Astrocyte (in vitro differentiated cells and primary cell): ENCODE results near the gene SNX30. TPM values are rescaled to one million over a fixed set of nuclear protein-coding genes. Genes with fewer than 3 reads are reported as not detected.

Experiments
- DNase-seq: peaks from one replicate; pipeline ENCODE4 v3.0.0-alpha.2; 2010; ENCODE audit warnings: low read depth
- FAIRE-seq: peaks from 2 replicates; lab custom pipeline; 2011; peaks lifted over from hg19 to GRCh38; lab: Jason Lieb, UNC
- H2AFZ ChIP-seq: 2 replicates; pipeline ENCODE4 v1.6.0; 2012; ENCODE audit warnings: low read depth, low read length, inconsistent platforms
- H3K27ac ChIP-seq: 2 replicates; pipeline ENCODE4 v1.5.1; 2011; ENCODE audit warnings: low read depth, low read length, inconsistent platforms
- H3K27me3 ChIP-seq: 2 replicates; pipeline ENCODE4 v1.6.0; 2011; ENCODE audit warnings: low read length, inconsistent platforms; ENCODE audit not compliant: insufficient read depth
- H3K36me3 ChIP-seq: 2 replicates; pipeline ENCODE4 v1.5.1; 2011; ENCODE audit warnings: low read length, inconsistent platforms; ENCODE audit not compliant: insufficient read depth
- H3K4me1 ChIP-seq: 2 replicates; pipeline ENCODE4 v1.5.1; 2011; ENCODE audit warnings: low read length, inconsistent platforms; ENCODE audit not compliant: insufficient read depth
- H3K4me2 ChIP-seq: 2 replicates; pipeline ENCODE4 v1.6.0; 2012; ENCODE audit warnings: low read length, inconsistent platforms
- H3K4me3 ChIP-seq: 2 replicates; pipeline ENCODE4 v1.5.1; 2011; ENCODE audit warnings: low read depth, mild to moderate bottlenecking, low read length, inconsistent platforms; ENCODE audit not compliant: insufficient read depth
- H3K79me2 ChIP-seq: 2 replicates; pipeline ENCODE4 v1.6.0; 2012; ENCODE audit warnings: mild to moderate bottlenecking, low read length, inconsistent platforms; ENCODE audit not compliant: insufficient read depth
- H3K9ac ChIP-seq: 2 replicates; pipeline ENCODE4 v1.6.0; 2012; ENCODE audit warnings: mild to moderate bottlenecking, low read length, inconsistent platforms
- H3K9me3 ChIP-seq: 2 replicates; pipeline ENCODE4 v1.5.1; 2012; ENCODE audit warnings: low read depth, mild to moderate bottlenecking, low read length, inconsistent platforms; ENCODE audit not compliant: insufficient read depth
- H4K20me1 ChIP-seq: 2 replicates; pipeline ENCODE4 v1.6.0; 2012; ENCODE audit warnings: low read length, inconsistent platforms; ENCODE audit not compliant: insufficient read depth
- H3K27ac Mint-ChIP-seq: one replicate; pipeline ENCODE4 v1.8.0; 2021; ENCODE audit warnings: mild to moderate bottlenecking, mixed read lengths; ENCODE audit not compliant: unreplicated experiment
- H3K27me3 Mint-ChIP-seq: one replicate; pipeline ENCODE4 v1.8.0; 2021; ENCODE audit warnings: low read depth, mixed read lengths; ENCODE audit not compliant: unreplicated experiment
- H3K36me3 Mint-ChIP-seq: one replicate; pipeline ENCODE4 v1.8.0; 2021; ENCODE audit warnings: low read depth, mixed read lengths; ENCODE audit not compliant: unreplicated experiment
- H3K4me1 Mint-ChIP-seq: one replicate; pipeline ENCODE4 v1.8.0; 2021; ENCODE audit warnings: low read depth, mixed read lengths; ENCODE audit not compliant: unreplicated experiment
- H3K4me3 Mint-ChIP-seq: one replicate; pipeline ENCODE4 v1.8.0; 2021; ENCODE audit warnings: mild to moderate bottlenecking, moderate library complexity, mixed read lengths; ENCODE audit not compliant: unreplicated experiment
- H3K9me3 Mint-ChIP-seq: one replicate; pipeline ENCODE4 v1.8.0; 2021; ENCODE audit warnings: mild to moderate bottlenecking, mixed read lengths; ENCODE audit not compliant: unreplicated experiment
- EZH2 ChIP-seq: IDR thresholded peaks from 2 replicates; pipeline ENCODE4 v1.6.1; 2012; ENCODE audit warnings: mild to moderate bottlenecking, low read length, inconsistent platforms; ENCODE audit not compliant: insufficient read depth
- total RNA-seq: library from RNA; stranded (reverse); gene quantifications from 2 replicates; pipeline ENCODE4 v1.2.1, GENCODE V29; 2021
- TF ChIP-seq, protein P1 (sequence below): IDR thresholded peaks from 2 replicates; pipeline ENCODE4 v1.5.1; 2011; ENCODE audit warnings: low read depth, mild to moderate bottlenecking, inconsistent platforms, low read length, moderate library complexity; ENCODE audit not compliant: insufficient read depth

SNX30 gene
- total RNA-seq, 1 donor from 2014 or later, result 12.8 TPM

DNA sequence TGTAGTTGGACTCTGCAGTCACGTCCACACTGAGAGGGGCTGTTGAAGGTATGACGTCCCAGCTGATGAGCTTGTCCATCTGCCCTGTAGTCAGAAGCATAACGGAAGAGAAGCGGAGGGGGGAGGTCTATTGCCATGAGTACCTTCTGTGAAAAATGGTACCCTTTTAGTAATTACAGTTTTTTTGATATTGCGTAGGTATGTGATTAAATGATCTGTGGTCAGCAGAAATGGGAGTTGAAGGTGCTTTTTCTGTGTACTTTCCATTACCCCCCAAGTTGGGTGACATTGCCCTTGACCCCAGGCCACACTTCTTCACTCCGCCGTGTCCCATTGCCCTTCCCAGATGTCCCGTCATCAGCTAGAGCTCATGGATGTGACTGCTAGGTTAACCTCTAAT lies 45.9 kb downstream of the SNX30 start:
- Histone ChIP-seq H3K36me3 (no peaks in the 10 kb centered on the region), H3K4me3 (no peak overlapping the region), H3K27me3 (no peaks in the 10 kb centered on the region), H3K79me2 (peaks cover 17% of the 10 kb centered on the region), H3K9me3 (no peaks in the 10 kb centered on the region), H3K27ac (no peak overlapping the region), H4K20me1 (peaks cover 23% of the 10 kb centered on the region), H3K9ac (no peak overlapping the region), H2AFZ (no peak overlapping the region), H3K4me2 (no peak overlapping the region), H3K4me1 (no peaks in the 10 kb centered on the region)
- Mint-ChIP-seq H3K36me3 (no peaks in the 10 kb centered on the region), H3K27ac (no peak overlapping the region), H3K9me3 (no peaks in the 10 kb centered on the region), H3K4me1 (peaks cover 5% of the 10 kb centered on the region), H3K4me3 (no peak overlapping the region), H3K27me3 (no peaks in the 10 kb centered on the region)
- DNase-seq (no peak), FAIRE-seq (no peak)
- TF ChIP-seq, protein P1, sequence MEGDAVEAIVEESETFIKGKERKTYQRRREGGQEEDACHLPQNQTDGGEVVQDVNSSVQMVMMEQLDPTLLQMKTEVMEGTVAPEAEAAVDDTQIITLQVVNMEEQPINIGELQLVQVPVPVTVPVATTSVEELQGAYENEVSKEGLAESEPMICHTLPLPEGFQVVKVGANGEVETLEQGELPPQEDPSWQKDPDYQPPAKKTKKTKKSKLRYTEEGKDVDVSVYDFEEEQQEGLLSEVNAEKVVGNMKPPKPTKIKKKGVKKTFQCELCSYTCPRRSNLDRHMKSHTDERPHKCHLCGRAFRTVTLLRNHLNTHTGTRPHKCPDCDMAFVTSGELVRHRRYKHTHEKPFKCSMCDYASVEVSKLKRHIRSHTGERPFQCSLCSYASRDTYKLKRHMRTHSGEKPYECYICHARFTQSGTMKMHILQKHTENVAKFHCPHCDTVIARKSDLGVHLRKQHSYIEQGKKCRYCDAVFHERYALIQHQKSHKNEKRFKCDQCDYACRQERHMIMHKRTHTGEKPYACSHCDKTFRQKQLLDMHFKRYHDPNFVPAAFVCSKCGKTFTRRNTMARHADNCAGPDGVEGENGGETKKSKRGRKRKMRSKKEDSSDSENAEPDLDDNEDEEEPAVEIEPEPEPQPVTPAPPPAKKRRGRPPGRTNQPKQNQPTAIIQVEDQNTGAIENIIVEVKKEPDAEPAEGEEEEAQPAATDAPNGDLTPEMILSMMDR, result no peak
- TF ChIP-seq EZH2, result no peak

DNA sequence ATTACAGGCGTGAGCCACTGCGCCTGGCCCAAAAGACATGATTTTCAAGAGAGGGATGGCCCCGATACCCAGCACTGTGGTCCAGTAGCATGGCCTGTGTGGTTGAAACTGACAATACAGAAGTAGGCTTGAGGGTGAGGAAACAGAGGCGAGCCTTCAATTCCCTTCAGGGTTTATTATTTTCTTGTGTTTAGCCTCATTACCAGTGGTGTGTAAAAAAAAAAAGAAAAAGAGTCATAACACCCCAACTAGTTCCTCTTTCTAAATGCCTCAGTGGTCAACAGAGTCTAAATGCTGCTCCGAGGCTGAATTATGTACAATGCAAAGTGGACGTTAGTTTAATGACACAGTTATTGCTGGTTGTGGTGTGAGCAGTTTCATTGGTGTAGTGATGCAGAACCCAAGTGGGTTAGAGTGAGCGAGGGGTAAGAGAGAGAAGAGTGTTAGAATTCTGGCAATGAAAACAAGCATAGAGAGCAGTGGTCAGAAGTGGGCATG lies 58.8 kb downstream of the SNX30 start:
- H2AFZ ChIP-seq, result no peak overlapping the region
- H3K27me3 Mint-ChIP-seq, result no peaks in the 10 kb centered on the region
- H3K27ac Mint-ChIP-seq, result no peak overlapping the region
- H3K9ac ChIP-seq, result no peak overlapping the region
- no peaks in the 10 kb centered on the region for H3K79me2 ChIP-seq
- FAIRE-seq (no peak), DNase-seq (no peak)
- H3K9me3 ChIP-seq, result no peaks in the 10 kb centered on the region
- H3K4me2 ChIP-seq, result no peak overlapping the region
- H3K36me3 Mint-ChIP-seq, result peaks cover 2% of the 10 kb centered on the region
- no peaks in the 10 kb centered on the region for H3K36me3 ChIP-seq
- H3K9me3 Mint-ChIP-seq, result peaks cover under 1% of the 10 kb centered on the region
- peaks cover 11% of the 10 kb centered on the region for H4K20me1 ChIP-seq
- H3K27ac ChIP-seq, result no peak overlapping the region
- no peaks in the 10 kb centered on the region for H3K4me1 Mint-ChIP-seq
- no peak overlapping the region for H3K4me3 ChIP-seq
- TF ChIP-seq EZH2, result no peak
- TF ChIP-seq, protein P1, result no peak
- H3K27me3 ChIP-seq, result no peaks in the 10 kb centered on the region
- H3K4me1 ChIP-seq, result no peaks in the 10 kb centered on the region
- H3K4me3 Mint-ChIP-seq, result no peak overlapping the region

GRCh38 chr9:112809906-112810305 lies 59.3 kb downstream of the SNX30 start:
- FAIRE-seq, result no peak
- Mint-ChIP-seq H3K9me3 (no peaks in the 10 kb centered on the region), H3K36me3 (no peaks in the 10 kb centered on the region), H3K4me1 (no peaks in the 10 kb centered on the region), H3K27ac (no peak overlapping the region), H3K4me3 (no peak overlapping the region), H3K27me3 (no peaks in the 10 kb centered on the region)
- peaks cover 11% of the 10 kb centered on the region for H4K20me1 ChIP-seq
- H3K27ac ChIP-seq, result no peak overlapping the region
- H2AFZ ChIP-seq, result no peak overlapping the region
- TF ChIP-seq, protein P1, result no peak
- no peak for TF ChIP-seq EZH2
- H3K27me3 ChIP-seq, result no peaks in the 10 kb centered on the region
- DNase-seq, result no peak
- H3K36me3 ChIP-seq, result no peaks in the 10 kb centered on the region
- no peak overlapping the region for H3K9ac ChIP-seq
- no peaks in the 10 kb centered on the region for H3K4me1 ChIP-seq
- no peak overlapping the region for H3K4me2 ChIP-seq
- no peaks in the 10 kb centered on the region for H3K79me2 ChIP-seq
- H3K4me3 ChIP-seq, result no peak overlapping the region
- no peaks in the 10 kb centered on the region for H3K9me3 ChIP-seq
